Measurements from ENCODE around the gene CCL5.

- TF ChIP-seq YY1 (IDR thresholded peaks at IDR 0.05; ENCODE audit: insufficient read depth, insufficient read length) (no peak), ZNF274 (IDR thresholded peaks at IDR 0.05; ENCODE audit: low read depth, low read length) (no peak), SUZ12 (IDR thresholded peaks at IDR 0.05; ENCODE audit: extremely low read depth, insufficient read depth, insufficient read length) (no peak)
These were observed 13.7 kb downstream of the CCL5 start for GRCh38 chr17:35866341-35866950.

Measured in NT2/D1 (cell line).